Epithelial cell of esophagus (primary cell): Measurements from ENCODE around the gene ARRDC1.
"Not testable (repeated sequence)": the region's sequence is repeated elsewhere in the genome, so short reads cannot be mapped to it uniquely, and the experiment has no call there.

ENCODE experiments used
- DNase-seq: peaks from one replicate; pipeline ENCODE4 v3.0.0; 2010; ENCODE audit warnings: low read depth
- H3K4me3 ChIP-seq: 2 replicates; pipeline ENCODE4 v1.5.1; 2011; ENCODE audit warnings: mild to moderate bottlenecking, low read length, control low read depth
- CTCF ChIP-seq: IDR thresholded peaks from 2 replicates; pipeline ENCODE4 v1.5.1; 2011; ENCODE audit warnings: low read depth, mild to moderate bottlenecking, low read length, control low read depth, inconsistent platforms; ENCODE audit not compliant: insufficient read depth; ENCODE audit errors: missing control alignments

Gene ARRDC1

GRCh38 chr9:137619240-137620047 is 14.0 kb downstream of the ARRDC1 start:
- no peak for TF ChIP-seq CTCF
- peak; percentile 50 for DNase-seq
- H3K4me3 ChIP-seq = peak overlapping the region; percentile 75

- TF ChIP-seq CTCF = no peak
- DNase-seq = no peak
- H3K4me3 ChIP-seq = peak overlapping the region; percentile 75
Observed at GRCh38 chr9:137620048-137620405, 14.5 kb downstream of the ARRDC1 start.

- TF ChIP-seq CTCF = no peak
- H3K4me3 ChIP-seq = no peak overlapping the region
- no peak for DNase-seq
Observed at GRCh38 chr9:137620581-137620980, 15.1 kb downstream of the ARRDC1 start.

GRCh38 chr9:137621131-137621757 is 15.8 kb downstream of the ARRDC1 start:
- DNase-seq = peak; percentile 19
- no peak overlapping the region for H3K4me3 ChIP-seq
- TF ChIP-seq CTCF = peak; percentile 47

GRCh38 chr9:137622211-137622610 is 16.7 kb downstream of the ARRDC1 start:
- DNase-seq, H3K4me3 ChIP-seq: not testable (repeated sequence)

GRCh38 chr9:137626464-137626863 is 21.0 kb downstream of the ARRDC1 start:
- DNase-seq = no peak
- no peak overlapping the region for H3K4me3 ChIP-seq
- no peak for TF ChIP-seq CTCF

GRCh38 chr9:137627406-137627805 is 21.9 kb downstream of the ARRDC1 start:
- DNase-seq, H3K4me3 ChIP-seq: not testable (repeated sequence)

GRCh38 chr9:137630126-137630525 is 24.6 kb downstream of the ARRDC1 start:
- TF ChIP-seq CTCF = no peak
- H3K4me3 ChIP-seq = no peak overlapping the region
- no peak for DNase-seq
